Adipose tissue (tissue), 3 donors: Measurements from ENCODE around the gene HMCN2. TPM values are rescaled to one million over a fixed set of nuclear protein-coding genes. Genes with fewer than 3 reads are reported as not detected.

ENCODE experiments used
- H3K27ac ChIP-seq: one replicate; pipeline ENCODE4 v1.5.1; 2013; ENCODE audit warnings: low read depth, low read length
- WGBS, 3 donors: extraction: QIAGEN DNeasy Blood & Tissue Kit; methylation state at CpG; one replicate each; pipeline ENCODE4 v1.1.7; 2013; 5-methylcytosine and 5-hydroxymethylcytosine counted together
- polyA plus RNA-seq, 3 donors: library from polyadenylated mRNA; stranded (reverse); fragments of 200-250 nt; gene quantifications; one replicate each; pipeline ENCODE4 v1.2.3, GENCODE V29; 2013
- donor health status: healthy with polysubstance abuse.
- donor health status: Bipolar disorder and iron deficiency.
- donor health status: healthy.

HMCN2 gene
- polyA plus RNA-seq, 3 donors = 0.98 to 5.2 (median 2.6) TPM

GRCh38 chr9:130405657-130406257 lies 140.2 kb downstream of the HMCN2 start:
- 91 to 96% (median 95%) methylated on average over 22 of the region's 22 CpGs for WGBS, 3 donors
- no peak overlapping the region for H3K27ac ChIP-seq

GRCh38 chr9:130406278-130406895 lies 140.8 kb downstream of the HMCN2 start:
- H3K27ac ChIP-seq = no peak overlapping the region
- 82 to 89% (median 86%) methylated on average over 10 of the region's 10 CpGs for WGBS, 3 donors

GRCh38 chr9:130407916-130408663 lies 142.5 kb downstream of the HMCN2 start:
- H3K27ac ChIP-seq = no peak overlapping the region
- WGBS, 3 donors = 75 to 87% (median 84%) methylated on average over 9 of the region's 9 CpGs

- no peak overlapping the region for H3K27ac ChIP-seq
- WGBS, 3 donors = 86 to 89% (median 89%) methylated on average over 7 to 9 of the region's 9 CpGs
Observed at GRCh38 chr9:130408669-130409068, 143.1 kb downstream of the HMCN2 start.

- WGBS, 3 donors = 68 to 81% (median 74%) methylated on average over 4 of the region's 4 CpGs
- no peak overlapping the region for H3K27ac ChIP-seq
Observed at GRCh38 chr9:130409246-130409645, 143.7 kb downstream of the HMCN2 start.

GRCh38 chr9:130410443-130410842 lies 144.9 kb downstream of the HMCN2 start:
- no peak overlapping the region for H3K27ac ChIP-seq
- WGBS, 3 donors = 75 to 87% (median 85%) methylated on average over 12 of the region's 12 CpGs

- WGBS, 3 donors = 80 to 87% (median 83%) methylated on average over 3 of the region's 3 CpGs
- no peak overlapping the region for H3K27ac ChIP-seq
Observed at GRCh38 chr9:130411566-130411915, 146.0 kb downstream of the HMCN2 start.

- WGBS, 3 donors = 86 to 91% (median 91%) methylated on average over 12 of the region's 12 CpGs
- H3K27ac ChIP-seq = no peak overlapping the region
Observed at GRCh38 chr9:130414081-130414731, 148.6 kb downstream of the HMCN2 start.

GRCh38 chr9:130414910-130415746 lies 149.6 kb downstream of the HMCN2 start:
- H3K27ac ChIP-seq = no peak overlapping the region
- WGBS, 3 donors = 74 to 78% (median 78%) methylated on average over 11 of the region's 11 CpGs

GRCh38 chr9:130417602-130418001 lies 152.0 kb downstream of the HMCN2 start:
- no peak overlapping the region for H3K27ac ChIP-seq
- 71 to 78% (median 76%) methylated on average over 5 of the region's 5 CpGs for WGBS, 3 donors

- H3K27ac ChIP-seq = no peak overlapping the region
- WGBS, 3 donors = 86 to 94% (median 93%) methylated on average over 18 of the region's 18 CpGs
Observed at GRCh38 chr9:130418776-130419175, 153.2 kb downstream of the HMCN2 start.

GRCh38 chr9:130419521-130420035 lies 154.0 kb downstream of the HMCN2 start:
- H3K27ac ChIP-seq = no peak overlapping the region
- WGBS, 3 donors = 88 to 95% (median 89%) methylated on average over 8 of the region's 8 CpGs

- no peak overlapping the region for H3K27ac ChIP-seq
- 70 to 76% (median 73%) methylated on average over 17 of the region's 17 CpGs for WGBS, 3 donors
Observed at GRCh38 chr9:130421154-130421801, 155.7 kb downstream of the HMCN2 start.

GRCh38 chr9:130421802-130422276 lies 156.3 kb downstream of the HMCN2 start:
- H3K27ac ChIP-seq = no peak overlapping the region
- 64 to 74% (median 73%) methylated on average over 13 of the region's 13 CpGs for WGBS, 3 donors

GRCh38 chr9:130422546-130422945 lies 157.0 kb downstream of the HMCN2 start:
- H3K27ac ChIP-seq = no peak overlapping the region
- WGBS, 3 donors = 68 to 84% (median 83%) methylated on average over 10 of the region's 10 CpGs

GRCh38 chr9:130423272-130423671 lies 157.7 kb downstream of the HMCN2 start:
- no peak overlapping the region for H3K27ac ChIP-seq
- WGBS, 3 donors = 62 to 74% (median 65%) methylated on average over 8 of the region's 8 CpGs

- H3K27ac ChIP-seq = no peak overlapping the region
- 84 to 91% (median 91%) methylated on average over 24 of the region's 24 CpGs for WGBS, 3 donors
Observed at GRCh38 chr9:130424595-130425454, 159.3 kb downstream of the HMCN2 start.
